Measurements from ENCODE around the gene PLA2G4B.

The PLA2G4B gene

GRCh38 chr15:41838400-41838897 is at the start of gene PLA2G4B:
Gene PLA2G4B, plus strand, starts transcription at chr15:41838847. Its CDS starts 67 bp downstream, at chr15:41838914.
- no peak for DNase-seq

- no peak for DNase-seq
Observed at GRCh38 chr15:41789236-41789635, 49.4 kb upstream of the PLA2G4B start.

GRCh38 chr15:41789662-41790061 is 49.0 kb upstream of the PLA2G4B start:
- DNase-seq, result no peak

GRCh38 chr15:41790169-41790568 is 48.5 kb upstream of the PLA2G4B start:
- DNase-seq, result no peak

GRCh38 chr15:41790756-41791546 is 47.7 kb upstream of the PLA2G4B start:
- no peak for DNase-seq

GRCh38 chr15:41791547-41791937 is 47.1 kb upstream of the PLA2G4B start:
- DNase-seq, result no peak

- DNase-seq, result no peak
Observed at GRCh38 chr15:41792000-41792637, 46.5 kb upstream of the PLA2G4B start.

- no peak for DNase-seq
Observed at GRCh38 chr15:41794081-41794480, 44.6 kb upstream of the PLA2G4B start.

- no peak for DNase-seq
Observed at GRCh38 chr15:41795996-41796856, 42.4 kb upstream of the PLA2G4B start.

GRCh38 chr15:41797201-41797944 is 41.3 kb upstream of the PLA2G4B start:
- no peak for DNase-seq

- DNase-seq, result no peak
Observed at GRCh38 chr15:41798607-41799487, 39.8 kb upstream of the PLA2G4B start.

- no peak for DNase-seq
Observed at GRCh38 chr15:41799488-41799805, 39.2 kb upstream of the PLA2G4B start.

GRCh38 chr15:41801185-41801584 is 37.5 kb upstream of the PLA2G4B start:
- DNase-seq, result no peak

- no peak for DNase-seq
Observed at GRCh38 chr15:41801850-41802455, 36.7 kb upstream of the PLA2G4B start.

GRCh38 chr15:41804361-41804760 is 34.3 kb upstream of the PLA2G4B start:
- no peak for DNase-seq

- no peak for DNase-seq
Observed at GRCh38 chr15:41804916-41805666, 33.6 kb upstream of the PLA2G4B start.

- no peak for DNase-seq
Observed at GRCh38 chr15:41805711-41806110, 32.9 kb upstream of the PLA2G4B start.

GRCh38 chr15:41806291-41807181 is 32.1 kb upstream of the PLA2G4B start:
- no peak for DNase-seq

GRCh38 chr15:41809121-41809520 is 29.5 kb upstream of the PLA2G4B start:
- DNase-seq, result no peak

Data from activated effector memory CD4-positive, alpha-beta T cell treated with Interleukin-2 at 50 U/mL for 16 hours (primary cell).